Panc1 (cell line): Measurements from ENCODE around the gene ARHGEF28. TPM values are rescaled to one million over a fixed set of nuclear protein-coding genes. Genes with fewer than 3 reads are reported as not detected.

Source experiments
- ATAC-seq: fragments of 200-7000 bp; cut with Tn5 transposase; 2 replicates; pipeline ENCODE4 v1.9.1; 2020; ENCODE audit warnings: mild to moderate bottlenecking, moderate library complexity
- BruUV-seq: library from RNA; stranded (reverse); fragments of 400-500 nt; replicated peaks from 2 replicates; lab custom pipeline; 2021; lab: Mats Ljungman, UMichigan
- CTCF ChIA-PET: fragments of 300-600 bp; sonication (Branson Sonifier 250); formaldehyde crosslinking; loops from one replicate; lab custom pipeline; 2022; ENCODE audit warnings: antibody characterized with exemption; lab: Charles Lee
- POLR2A ChIA-PET: fragments of 300-600 bp; sonication (Branson Sonifier 250); formaldehyde crosslinking; loops from one replicate; lab custom pipeline; 2022; ENCODE audit warnings: antibody characterized with exemption; lab: Charles Lee
- DNase-seq: peaks from one replicate; pipeline ENCODE4 v3.0.0-alpha.2; 2010; ENCODE audit warnings: low read depth, low spot score
- H3K27ac ChIP-seq: 2 replicates; pipeline ENCODE4 v1.5.1; 2011; ENCODE audit warnings: mild to moderate bottlenecking, low read length, inconsistent platforms
- H3K27me3 ChIP-seq: fragments of 200-500 bp; sonication (Bioruptor generic); 2 replicates; pipeline ENCODE4 v1.6.0; 2014; ENCODE audit warnings: low read length, inconsistent platforms; ENCODE audit not compliant: control insufficient read depth, insufficient read depth
- H3K36me3 ChIP-seq: fragments of 200-500 bp; sonication (Bioruptor generic); 2 replicates; pipeline ENCODE4 v1.5.1; 2014; ENCODE audit warnings: inconsistent platforms, mild to moderate bottlenecking, low read length, moderate library complexity; ENCODE audit not compliant: control insufficient read depth, insufficient read depth
- H3K4me1 ChIP-seq: 2 replicates; pipeline ENCODE4 v1.5.1; 2011; ENCODE audit warnings: inconsistent platforms, mild to moderate bottlenecking, low read length, moderate library complexity; ENCODE audit not compliant: control insufficient read depth, insufficient read depth
- H3K4me3 ChIP-seq, 2 experiments: 2 replicates each; pipeline ENCODE4 v1.5.1; 2011 to 2012; ENCODE audit warnings: low read depth in 2 of 2, low read length in 2 of 2, mild to moderate bottlenecking in 2 of 2, inconsistent platforms in 1 of 2, moderate library complexity in 1 of 2
- H3K9me3 ChIP-seq: fragments of 200-500 bp; sonication (Bioruptor generic); 2 replicates; pipeline ENCODE4 v1.5.1; 2014; ENCODE audit warnings: low read depth, mild to moderate bottlenecking, inconsistent platforms, low read length, moderate library complexity; ENCODE audit not compliant: control insufficient read depth, insufficient read depth
- POLR2AphosphoS5 ChIP-seq: IDR thresholded peaks from 2 replicates; pipeline ENCODE4 v1.6.1; 2012; ENCODE audit warnings: mild to moderate bottlenecking, low read depth, low read length, moderate library complexity
- SIN3A ChIP-seq: IDR thresholded peaks from 2 replicates; pipeline ENCODE4 v1.6.1; 2012; ENCODE audit warnings: low read depth, mild to moderate bottlenecking, low read length, moderate library complexity, borderline replicate concordance; ENCODE audit not compliant: insufficient read depth
- TCF7L2 ChIP-seq: IDR thresholded peaks from 2 replicates; pipeline ENCODE4 v1.6.1; 2011; ENCODE audit warnings: mild to moderate bottlenecking, low read depth, low read length, inconsistent platforms
- in situ Hi-C: cut with HindIII; loops from 2 replicates; pipeline ENCODE4 v1.10.0; 2016; ENCODE audit warnings: low sequenced_read_pairs, low pct_unique_long_range_greater_than_20kb
- intact Hi-C: fragments of 100-400 bp; cut with micrococcal nuclease; formaldehyde crosslinking; loops from one replicate; pipeline ENCODE4 v1.10.0; 2022; ENCODE audit not compliant: unreplicated experiment
- total RNA-seq: library from RNA; stranded (reverse); gene quantifications from one replicate; pipeline ENCODE4 v1.2.1, GENCODE V29; 2021; ENCODE audit not compliant: unreplicated experiment
- TF ChIP-seq, protein P1 (sequence below), 2 experiments: IDR thresholded peaks; 2 replicates each; pipeline ENCODE4 v1.6.1; 2011 to 2012; ENCODE audit warnings: low read depth in 2 of 2, control low read depth in 1 of 2, low read length in 1 of 2, mild to moderate bottlenecking in 1 of 2, moderate library complexity in 1 of 2; ENCODE audit not compliant: insufficient read depth in 1 of 2
- TF ChIP-seq, protein P2 (sequence below): fragments of 450-650 bp; IDR thresholded peaks from 2 replicates; pipeline ENCODE4 v1.5.1; 2017; ENCODE audit warnings: mild to moderate bottlenecking

The ARHGEF28 gene
- total RNA-seq, 1 experiment from 2014 or later = 34.8 TPM

DNA sequence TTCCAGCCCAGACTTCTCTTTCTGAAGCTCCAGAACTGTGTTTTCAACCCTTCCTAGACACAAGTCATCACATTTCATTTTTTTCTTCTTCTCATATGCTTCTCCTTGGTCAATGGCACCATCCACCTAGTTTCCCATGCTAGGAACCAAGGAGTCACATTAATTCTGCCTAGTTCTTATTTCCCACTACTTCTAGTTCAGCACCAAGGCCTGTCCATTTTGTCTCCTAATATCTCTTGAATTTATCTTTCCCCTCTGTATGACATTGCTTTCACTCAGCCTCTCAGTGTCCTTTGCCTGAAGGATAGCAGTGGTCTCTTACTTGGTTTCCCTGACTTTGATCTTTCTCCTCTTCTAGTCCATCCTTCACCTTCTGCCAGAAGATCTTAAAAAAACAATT lies 38.8 kb downstream of the ARHGEF28 start:
- H3K9me3 ChIP-seq = no peaks in the 10 kb centered on the region
- intact Hi-C loops (no loop called here), in situ Hi-C loops (no loop called here)
- ChIA-PET CTCF (no interaction called here), POLR2A (no interaction called here)
- H3K27me3 ChIP-seq = no peaks in the 10 kb centered on the region
- H3K27ac ChIP-seq = no peak overlapping the region
- no peak overlapping the region for H3K4me3 ChIP-seq
- H3K4me1 ChIP-seq = peaks cover 23% of the 10 kb centered on the region
- DNase-seq (no peak), ATAC-seq (no peak)
- H3K36me3 ChIP-seq = 0 out of 2 replicates have a peak, but pooled peaks cover 2% of the 10 kb centered on the region
- BruUV-seq = no TSS peak
- TF ChIP-seq POLR2AphosphoS5 (no peak), SIN3A (no peak), TCF7L2 (no peak)
- TF ChIP-seq, protein P1, sequence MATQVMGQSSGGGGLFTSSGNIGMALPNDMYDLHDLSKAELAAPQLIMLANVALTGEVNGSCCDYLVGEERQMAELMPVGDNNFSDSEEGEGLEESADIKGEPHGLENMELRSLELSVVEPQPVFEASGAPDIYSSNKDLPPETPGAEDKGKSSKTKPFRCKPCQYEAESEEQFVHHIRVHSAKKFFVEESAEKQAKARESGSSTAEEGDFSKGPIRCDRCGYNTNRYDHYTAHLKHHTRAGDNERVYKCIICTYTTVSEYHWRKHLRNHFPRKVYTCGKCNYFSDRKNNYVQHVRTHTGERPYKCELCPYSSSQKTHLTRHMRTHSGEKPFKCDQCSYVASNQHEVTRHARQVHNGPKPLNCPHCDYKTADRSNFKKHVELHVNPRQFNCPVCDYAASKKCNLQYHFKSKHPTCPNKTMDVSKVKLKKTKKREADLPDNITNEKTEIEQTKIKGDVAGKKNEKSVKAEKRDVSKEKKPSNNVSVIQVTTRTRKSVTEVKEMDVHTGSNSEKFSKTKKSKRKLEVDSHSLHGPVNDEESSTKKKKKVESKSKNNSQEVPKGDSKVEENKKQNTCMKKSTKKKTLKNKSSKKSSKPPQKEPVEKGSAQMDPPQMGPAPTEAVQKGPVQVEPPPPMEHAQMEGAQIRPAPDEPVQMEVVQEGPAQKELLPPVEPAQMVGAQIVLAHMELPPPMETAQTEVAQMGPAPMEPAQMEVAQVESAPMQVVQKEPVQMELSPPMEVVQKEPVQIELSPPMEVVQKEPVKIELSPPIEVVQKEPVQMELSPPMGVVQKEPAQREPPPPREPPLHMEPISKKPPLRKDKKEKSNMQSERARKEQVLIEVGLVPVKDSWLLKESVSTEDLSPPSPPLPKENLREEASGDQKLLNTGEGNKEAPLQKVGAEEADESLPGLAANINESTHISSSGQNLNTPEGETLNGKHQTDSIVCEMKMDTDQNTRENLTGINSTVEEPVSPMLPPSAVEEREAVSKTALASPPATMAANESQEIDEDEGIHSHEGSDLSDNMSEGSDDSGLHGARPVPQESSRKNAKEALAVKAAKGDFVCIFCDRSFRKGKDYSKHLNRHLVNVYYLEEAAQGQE (IDR thresholded peaks at IDR 0.05; ENCODE audit: insufficient read depth in 1 of 2, low read depth in 2 of 2, low read length in 1 of 2) = no peak
- TF ChIP-seq, protein P2, sequence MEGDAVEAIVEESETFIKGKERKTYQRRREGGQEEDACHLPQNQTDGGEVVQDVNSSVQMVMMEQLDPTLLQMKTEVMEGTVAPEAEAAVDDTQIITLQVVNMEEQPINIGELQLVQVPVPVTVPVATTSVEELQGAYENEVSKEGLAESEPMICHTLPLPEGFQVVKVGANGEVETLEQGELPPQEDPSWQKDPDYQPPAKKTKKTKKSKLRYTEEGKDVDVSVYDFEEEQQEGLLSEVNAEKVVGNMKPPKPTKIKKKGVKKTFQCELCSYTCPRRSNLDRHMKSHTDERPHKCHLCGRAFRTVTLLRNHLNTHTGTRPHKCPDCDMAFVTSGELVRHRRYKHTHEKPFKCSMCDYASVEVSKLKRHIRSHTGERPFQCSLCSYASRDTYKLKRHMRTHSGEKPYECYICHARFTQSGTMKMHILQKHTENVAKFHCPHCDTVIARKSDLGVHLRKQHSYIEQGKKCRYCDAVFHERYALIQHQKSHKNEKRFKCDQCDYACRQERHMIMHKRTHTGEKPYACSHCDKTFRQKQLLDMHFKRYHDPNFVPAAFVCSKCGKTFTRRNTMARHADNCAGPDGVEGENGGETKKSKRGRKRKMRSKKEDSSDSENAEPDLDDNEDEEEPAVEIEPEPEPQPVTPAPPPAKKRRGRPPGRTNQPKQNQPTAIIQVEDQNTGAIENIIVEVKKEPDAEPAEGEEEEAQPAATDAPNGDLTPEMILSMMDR = no peak

DNA sequence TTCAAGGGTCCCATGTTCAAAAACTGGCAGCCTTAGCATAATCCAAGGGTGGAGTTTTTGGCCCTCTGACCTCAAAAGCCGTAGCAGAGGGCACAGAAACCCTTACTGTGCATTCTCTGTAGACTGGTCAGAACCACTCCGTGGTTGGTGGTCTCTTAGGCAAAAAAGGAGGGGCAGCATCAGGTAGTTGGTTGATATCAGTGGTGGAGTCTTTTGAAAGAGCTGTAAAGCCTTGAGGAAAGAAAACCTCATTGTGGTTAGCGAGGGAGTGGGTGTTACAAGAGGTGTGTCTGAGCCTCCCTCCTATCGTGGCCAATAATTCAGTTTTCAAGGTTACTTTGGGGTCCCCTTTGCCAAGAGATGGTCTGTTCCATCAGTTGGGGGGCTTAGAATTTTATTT lies 40.9 kb downstream of the ARHGEF28 start:
- Histone ChIP-seq H3K4me3 (no peak overlapping the region), H3K4me1 (peaks cover 25% of the 10 kb centered on the region), H3K27ac (no peak overlapping the region), H3K9me3 (no peaks in the 10 kb centered on the region), H3K27me3 (no peaks in the 10 kb centered on the region), H3K36me3 (0 out of 2 replicates have a peak, but pooled peaks cover 2% of the 10 kb centered on the region)
- no TSS peak for BruUV-seq
- TF ChIP-seq POLR2AphosphoS5 (no peak), SIN3A (no peak)
- ChIA-PET CTCF (no interaction called here), POLR2A (no interaction called here)
- no peak for DNase-seq
- in situ Hi-C loops = no loop called here
- intact Hi-C loops = no loop called here
- ATAC-seq = no peak

DNA sequence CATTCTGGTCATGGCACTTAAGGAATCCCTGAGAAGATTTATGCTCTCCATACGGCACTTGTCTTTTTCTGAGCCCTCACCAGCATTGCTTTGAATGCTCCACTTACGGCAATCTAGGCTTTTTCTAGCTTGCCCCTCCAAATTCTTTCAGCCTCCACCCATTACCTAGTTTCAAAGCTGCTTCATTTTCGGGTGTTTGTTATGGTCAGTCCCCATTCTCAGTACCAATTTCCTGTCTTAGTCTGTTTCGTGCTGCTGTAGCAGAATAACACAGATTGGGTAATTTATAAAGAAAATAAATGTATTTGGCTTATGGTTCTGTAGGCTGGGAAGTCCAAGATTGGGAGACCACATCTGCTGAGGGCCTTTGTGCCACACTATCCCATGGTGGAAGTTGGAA lies 42.0 kb downstream of the ARHGEF28 start:
- Histone ChIP-seq H3K27ac (no peak overlapping the region), H3K36me3 (no peaks in the 10 kb centered on the region), H3K4me3 (no peak overlapping the region), H3K9me3 (no peaks in the 10 kb centered on the region), H3K4me1 (peaks cover 28% of the 10 kb centered on the region), H3K27me3 (no peaks in the 10 kb centered on the region)
- in situ Hi-C loops = no loop called here
- TF ChIP-seq, protein P2 = no peak
- TF ChIP-seq TCF7L2 = no peak
- TF ChIP-seq POLR2AphosphoS5 = no peak
- TF ChIP-seq SIN3A = no peak
- TF ChIP-seq, protein P1 (IDR thresholded peaks at IDR 0.05; ENCODE audit: insufficient read depth in 1 of 2, low read depth in 2 of 2, low read length in 1 of 2) = no peak
- POLR2A ChIA-PET = no interaction called here
- CTCF ChIA-PET = no interaction called here
- no TSS peak for BruUV-seq
- DNase-seq (no peak), ATAC-seq (no peak)
- intact Hi-C loops = no loop called here
